ENCODE results near the gene ATP6V1F.

- no peak for TF ChIP-seq POLR2AphosphoS5 (IDR thresholded peaks at IDR 0.05; ENCODE audit: low read depth, low read length)
- TF ChIP-seq POLR2A (IDR thresholded peaks at IDR 0.05; ENCODE audit: low read depth, low read length) = no peak
Observed at GRCh38 chr7:128861957-128862570, 592 bp upstream of the ATP6V1F start.

Measured in GM12891 (cell line).